Measurements from ENCODE around the gene JMJD6. TPM values are rescaled to one million over a fixed set of nuclear protein-coding genes. Genes with fewer than 3 reads are reported as not detected.
A peak's percentile ranks its signal among the peaks of the same experiment; 100 is the strongest.

JMJD6 gene
- total and polyA plus RNA-seq, 8 donors: 9.3 to 47.3 (median 23.0) TPM

GRCh38 chr17:76670718-76671122 is 55.7 kb downstream of the JMJD6 start:
- intact Hi-C loops (cut with DNase I; ENCODE audit: low total_unique reads): no loop called here
- no peak for DNase-seq
- TF ChIP-seq POLR2AphosphoS5 (IDR thresholded peaks at IDR 0.05): no peak
- TF ChIP-seq EP300 (IDR thresholded peaks at IDR 0.05): no peak
- TF ChIP-seq POLR2A (IDR thresholded peaks at IDR 0.05): no peak
- TF ChIP-seq CTCF (IDR thresholded peaks at IDR 0.05): no peak
- H3K4me3 ChIP-seq: peak overlapping the region in 1 of 4 donors; percentile 63
- H3K36me3 ChIP-seq: peaks cover 0 to under 1% (median 0%) of the 10 kb centered on the region in 4 donors
- H3K9me3 ChIP-seq: no peaks in the 10 kb centered on the region
- H3K27me3 ChIP-seq: no peaks in the 10 kb centered on the region
- WGBS, 5 donors: 30 to 48% (median 35%) methylated on average over 9 of the region's 9 CpGs
- H3K4me1 ChIP-seq: peaks cover 14 to 47% (median 30%) of the 10 kb centered on the region in 4 donors
- peak overlapping the region; percentile 91 to 95 (median 92) for H3K27ac ChIP-seq

GRCh38 chr17:76670020-76670717 is 56.2 kb downstream of the JMJD6 start:
- TF ChIP-seq EP300 (IDR thresholded peaks at IDR 0.05): no peak
- peak in 1 of 3 donors; percentile 61 for TF ChIP-seq POLR2AphosphoS5 (IDR thresholded peaks at IDR 0.05)
- TF ChIP-seq POLR2A (IDR thresholded peaks at IDR 0.05): no peak
- TF ChIP-seq CTCF (IDR thresholded peaks at IDR 0.05): no peak
- H3K4me1 ChIP-seq: peaks cover 14 to 47% (median 30%) of the 10 kb centered on the region in 4 donors
- H3K9me3 ChIP-seq: no peaks in the 10 kb centered on the region
- no peak overlapping the region for H3K4me3 ChIP-seq
- WGBS, 5 donors: 70 to 75% (median 72%) methylated on average over 9 of the region's 9 CpGs
- no peaks in the 10 kb centered on the region for H3K27me3 ChIP-seq
- no peaks in the 10 kb centered on the region for H3K36me3 ChIP-seq
- peak; percentile 64 to 78 for DNase-seq
- H3K27ac ChIP-seq: peak overlapping the region in 4 of 5 donors; percentile 91 to 93 (median 92)
- intact Hi-C loops (cut with DNase I; ENCODE audit: low total_unique reads): no loop called here

Small RNAs within 50 kb of the gene (small RNA-seq; reads per million reads assigned to genes)
- gene AC005837.3 (0 reads per million in 4 donors), gene RF02271 (0 reads per million in 4 donors), gene RNU6-97P (0 reads per million in 4 donors), gene RNY4P36 (0 to 0.14 (median 0) reads per million in 4 donors)

Other genes with a start within 250 kb of the JMJD6 start
- gene RHBDF2, start 225.2 kb downstream of the JMJD6 start, total RNA-seq: 100 to 1,000 TPM in 2 of 5 donors, 10 to 100 TPM in 3; 16.9 to 175 (median 43.8) TPM
- 10 to 100 TPM in 1 of 3 donors, 1 to 10 TPM in 2; 4.6 to 17.5 (median 9.2) TPM for gene RHBDF2, start 225.2 kb downstream of the JMJD6 start, polyA plus RNA-seq
- 10 to 100 TPM in 3 of 5 donors, 1 to 10 TPM in 1, not detected in 1; 6.8 to 40.4 (median 28.4) TPM for gene CYGB, start 188.9 kb downstream of the JMJD6 start, total RNA-seq
- gene CYGB, start 188.9 kb downstream of the JMJD6 start, polyA plus RNA-seq: 100 to 1,000 TPM in 1 of 3 donors, 10 to 100 TPM in 1, 1 to 10 TPM in 1; 9.9 to 101 (median 65.1) TPM
- gene PRCD, start 186.6 kb downstream of the JMJD6 start, total RNA-seq: 1 to 10 TPM in 1 of 5 donors, under 1 TPM in 1, not detected in 3; 0.72 to 5.7 TPM
- 10 to 100 TPM in 1 of 3 donors, 1 to 10 TPM in 2; 3.6 to 12.2 (median 4.2) TPM for gene PRCD, start 186.6 kb downstream of the JMJD6 start, polyA plus RNA-seq
- 10 to 100 TPM in 2 of 5 donors, 1 to 10 TPM in 3; 1.2 to 17.8 (median 3.6) TPM for gene ST6GALNAC2, start 140.7 kb downstream of the JMJD6 start, total RNA-seq
- 10 to 100 TPM in 1 of 3 donors, 1 to 10 TPM in 2; 3.9 to 17.1 (median 5.5) TPM for gene ST6GALNAC2, start 140.7 kb downstream of the JMJD6 start, polyA plus RNA-seq
- gene ST6GALNAC1, start 82.8 kb downstream of the JMJD6 start, total RNA-seq: 100 to 1,000 TPM in 2 of 5 donors, 10 to 100 TPM in 3; 41.1 to 257 (median 94.2) TPM
- gene ST6GALNAC1, start 82.8 kb downstream of the JMJD6 start, polyA plus RNA-seq: 10 to 100 TPM; 28.0 to 72.8 (median 34.5) TPM
- 100 to 1,000 TPM in 2 of 5 donors, 10 to 100 TPM in 3; 41.4 to 209 (median 86.9) TPM for gene MXRA7, start 15.6 kb downstream of the JMJD6 start, total RNA-seq
- 100 to 1,000 TPM in 1 of 3 donors, 10 to 100 TPM in 2; 44.5 to 102 (median 54.5) TPM for gene MXRA7, start 15.6 kb downstream of the JMJD6 start, polyA plus RNA-seq
- gene METTL23, start 233 bp upstream of the JMJD6 start, total RNA-seq: 10 to 100 TPM in 4 of 5 donors, 1 to 10 TPM in 1; 1.2 to 72.1 (median 15.5) TPM
- gene METTL23, start 233 bp upstream of the JMJD6 start, polyA plus RNA-seq: 10 to 100 TPM; 35.4 to 42.0 (median 35.6) TPM
- gene SRSF2, start 10.7 kb upstream of the JMJD6 start, total RNA-seq: 100 to 1,000 TPM; 166 to 340 (median 280) TPM
- 100 to 1,000 TPM in 2 of 3 donors, 10 to 100 TPM in 1; 96.4 to 166 (median 106) TPM for gene SRSF2, start 10.7 kb upstream of the JMJD6 start, polyA plus RNA-seq
- 10 to 100 TPM in 4 of 5 donors, 1 to 10 TPM in 1; 7.0 to 66.1 (median 46.8) TPM for gene MFSD11, start 11.5 kb upstream of the JMJD6 start, total RNA-seq
- gene MFSD11, start 11.5 kb upstream of the JMJD6 start, polyA plus RNA-seq: 10 to 100 TPM in 1 of 3 donors, 1 to 10 TPM in 2; 7.2 to 11.2 (median 9.3) TPM
- gene MGAT5B, start 141.8 kb upstream of the JMJD6 start, total RNA-seq: 1 to 10 TPM in 1 of 5 donors, not detected in 4; 1.7 TPM
- under 1 TPM; 0.10 to 0.46 (median 0.19) TPM for gene MGAT5B, start 141.8 kb upstream of the JMJD6 start, polyA plus RNA-seq